ENCODE measurements around the gene AXIN1. TPM values are rescaled to one million over a fixed set of nuclear protein-coding genes. Genes with fewer than 3 reads are reported as not detected.
A peak's percentile ranks its signal among the peaks of the same experiment; 100 is the strongest.
"Not testable (repeated sequence)": the region's sequence is repeated elsewhere in the genome, so short reads cannot be mapped to it uniquely, and the experiment has no call there.

AXIN1 gene
- total and polyA plus RNA-seq, 5 donors from 2014 or later: 1.1 to 45.2 (median 1.7) TPM

DNA sequence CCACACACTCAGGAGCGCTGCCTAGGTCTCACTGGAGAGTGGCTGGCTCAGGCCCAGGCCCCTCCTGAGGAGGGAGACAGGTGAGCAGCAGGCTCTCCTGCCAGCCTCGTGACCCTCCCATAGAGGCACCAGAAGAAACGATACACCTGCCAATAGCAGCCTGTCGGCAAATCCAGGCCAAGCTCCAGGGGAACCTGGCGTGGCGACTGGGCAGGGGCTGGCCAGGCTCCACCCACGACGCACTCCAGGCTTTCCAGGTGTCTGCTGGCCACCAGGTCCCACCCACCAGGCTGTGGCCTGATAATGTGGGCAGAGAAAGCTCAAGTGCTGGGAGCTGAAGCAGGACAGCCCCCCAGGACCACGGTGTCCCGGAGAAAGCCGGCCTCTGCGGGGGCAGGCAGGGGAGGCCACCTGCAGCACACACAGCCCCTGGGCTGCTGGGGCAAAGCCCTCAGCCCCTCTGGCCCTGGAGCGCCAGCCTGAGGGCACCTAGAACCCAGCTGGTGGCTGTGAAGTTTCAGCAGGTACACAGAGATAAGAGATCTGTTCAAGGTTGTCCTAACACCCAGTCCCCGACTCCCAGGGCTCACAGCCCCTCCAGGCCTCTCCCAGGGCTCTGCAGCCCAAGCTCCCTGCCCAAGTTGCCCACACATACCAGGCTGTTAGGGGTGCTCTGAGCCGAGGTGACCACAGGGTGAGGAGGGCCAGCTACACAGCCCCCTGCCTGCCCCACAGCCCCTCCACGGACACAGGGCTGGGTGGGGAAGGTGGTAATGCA lies 26.8 kb upstream of the AXIN1 start:
- Mint-ChIP-seq H3K4me1 (peaks cover 5 to 27% (median 5%) of the 10 kb centered on the region in 4 donors), H3K36me3 (no peaks in the 10 kb centered on the region), H3K9me3 (no peaks in the 10 kb centered on the region), H3K27me3 (no peaks in the 10 kb centered on the region), H3K27ac (peak overlapping the region in 2 of 3 donors; percentile 31 to 77), H3K4me3 (peak overlapping the region in 3 of 4 donors; percentile 84 to 92 (median 85))
- ATAC-seq (ENCODE audit: low read depth in 2 of 2): no peak
- H3K4me1 ChIP-seq (ENCODE audit: control insufficient read depth, insufficient read depth, low read length, poor library complexity, severe bottlenecking): peaks cover 38% of the 10 kb centered on the region
- peaks cover 5% of the 10 kb centered on the region for H3K36me3 ChIP-seq (ENCODE audit: control insufficient read depth, insufficient read depth, low read length)
- no peak for DNase-seq
- no peaks in the 10 kb centered on the region for H3K9me3 ChIP-seq (ENCODE audit: control insufficient read depth in 2 of 2, low read length in 2 of 2)
- peak overlapping the region; percentile 41 for H3K27ac ChIP-seq (ENCODE audit: insufficient read depth, low read length, poor library complexity, severe bottlenecking)
- no peak overlapping the region for H3K4me3 ChIP-seq (ENCODE audit: low read depth, low read length)
- no peaks in the 10 kb centered on the region for H3K27me3 ChIP-seq (ENCODE audit: control insufficient read depth, insufficient read depth, low read length)

DNA sequence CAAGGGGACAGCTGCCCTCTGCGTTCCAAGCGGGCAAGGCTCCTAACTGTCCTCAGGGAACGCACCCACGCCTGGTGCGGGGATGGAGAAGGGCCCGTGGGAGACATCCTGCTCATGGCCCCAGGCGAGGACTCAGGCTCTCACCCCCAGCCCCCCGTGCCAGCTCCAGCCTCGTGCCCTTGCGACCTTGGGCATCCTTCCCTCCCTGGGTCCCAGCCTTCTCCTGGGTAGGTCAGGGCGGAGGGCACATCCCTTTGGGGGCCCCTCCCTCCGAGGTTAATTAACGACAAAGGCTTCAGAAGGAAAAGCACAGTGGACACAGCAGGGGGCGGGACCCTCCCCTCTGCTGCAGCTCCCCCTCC lies 26.3 kb upstream of the AXIN1 start:
- Mint-ChIP-seq H3K4me1 (peaks cover 5 to 23% (median 5%) of the 10 kb centered on the region in 4 donors), H3K9me3 (no peaks in the 10 kb centered on the region), H3K27me3 (no peaks in the 10 kb centered on the region), H3K36me3 (no peaks in the 10 kb centered on the region), H3K4me3 (peak overlapping the region in 2 of 4 donors; percentile 28 to 92), H3K27ac (peak overlapping the region in 1 of 3 donors; percentile 25)
- no peak for DNase-seq
- Histone ChIP-seq H3K27me3 (ENCODE audit: control insufficient read depth, insufficient read depth, low read length) (no peaks in the 10 kb centered on the region), H3K9me3 (ENCODE audit: control insufficient read depth in 2 of 2, low read length in 2 of 2) (no peaks in the 10 kb centered on the region), H3K36me3 (ENCODE audit: control insufficient read depth, insufficient read depth, low read length) (peaks cover 8% of the 10 kb centered on the region), H3K4me3 (ENCODE audit: low read depth, low read length) (no peak overlapping the region), H3K4me1 (ENCODE audit: control insufficient read depth, insufficient read depth, low read length, poor library complexity, severe bottlenecking) (peaks cover 36% of the 10 kb centered on the region), H3K27ac (ENCODE audit: insufficient read depth, low read length, poor library complexity, severe bottlenecking) (peak overlapping the region; percentile 2)
- no peak for ATAC-seq (ENCODE audit: low read depth in 2 of 2)

DNA sequence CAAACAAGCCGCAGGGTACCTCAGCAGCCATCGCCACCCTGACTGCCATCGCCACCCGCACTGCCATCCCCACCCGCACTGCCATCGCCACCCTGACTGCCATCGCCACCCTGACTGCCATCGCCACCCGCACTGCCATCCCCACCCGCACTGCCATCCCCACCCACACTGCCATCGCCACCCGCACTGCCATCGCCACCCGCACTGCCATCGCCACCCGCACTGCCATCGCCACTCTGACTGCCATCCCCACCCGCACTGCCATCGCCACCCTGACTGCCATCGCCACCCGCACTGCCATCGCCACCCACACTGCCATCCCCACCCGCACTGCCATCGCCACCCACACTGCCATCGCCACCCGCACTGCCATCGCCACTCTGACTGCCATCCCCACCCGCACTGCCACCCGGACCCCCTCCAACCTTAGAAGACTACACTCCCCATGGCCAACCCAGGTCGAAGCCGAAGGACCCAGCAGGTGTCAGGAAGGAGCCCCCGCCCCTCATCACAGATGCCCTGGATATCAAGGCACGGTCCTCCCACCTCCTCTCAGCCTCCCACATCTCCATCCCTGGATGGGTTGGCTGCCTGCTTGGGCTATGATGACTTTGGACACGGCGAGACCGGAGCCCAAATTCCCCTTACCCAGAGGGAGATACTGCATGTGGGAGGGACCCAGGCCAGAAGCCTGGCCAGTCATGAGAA lies 25.7 kb upstream of the AXIN1 start:
- Mint-ChIP-seq H3K4me3 (peak overlapping the region in 2 of 4 donors; percentile 79 to 92), H3K4me1 (peaks cover 2 to 22% (median 5%) of the 10 kb centered on the region in 4 donors)
- H3K36me3 ChIP-seq (ENCODE audit: control insufficient read depth, insufficient read depth, low read length); H3K9me3 Mint-ChIP-seq; H3K27ac Mint-ChIP-seq; DNase-seq; H3K27ac ChIP-seq (ENCODE audit: insufficient read depth, low read length, poor library complexity, severe bottlenecking); H3K4me3 ChIP-seq (ENCODE audit: low read depth, low read length); H3K36me3 Mint-ChIP-seq; H3K9me3 ChIP-seq (ENCODE audit: control insufficient read depth in 2 of 2, low read length in 2 of 2); ATAC-seq (ENCODE audit: low read depth in 2 of 2); H3K27me3 Mint-ChIP-seq; H3K27me3 ChIP-seq (ENCODE audit: control insufficient read depth, insufficient read depth, low read length): not testable (repeated sequence)
- peaks cover 31% of the 10 kb centered on the region for H3K4me1 ChIP-seq (ENCODE audit: control insufficient read depth, insufficient read depth, low read length, poor library complexity, severe bottlenecking)

DNA sequence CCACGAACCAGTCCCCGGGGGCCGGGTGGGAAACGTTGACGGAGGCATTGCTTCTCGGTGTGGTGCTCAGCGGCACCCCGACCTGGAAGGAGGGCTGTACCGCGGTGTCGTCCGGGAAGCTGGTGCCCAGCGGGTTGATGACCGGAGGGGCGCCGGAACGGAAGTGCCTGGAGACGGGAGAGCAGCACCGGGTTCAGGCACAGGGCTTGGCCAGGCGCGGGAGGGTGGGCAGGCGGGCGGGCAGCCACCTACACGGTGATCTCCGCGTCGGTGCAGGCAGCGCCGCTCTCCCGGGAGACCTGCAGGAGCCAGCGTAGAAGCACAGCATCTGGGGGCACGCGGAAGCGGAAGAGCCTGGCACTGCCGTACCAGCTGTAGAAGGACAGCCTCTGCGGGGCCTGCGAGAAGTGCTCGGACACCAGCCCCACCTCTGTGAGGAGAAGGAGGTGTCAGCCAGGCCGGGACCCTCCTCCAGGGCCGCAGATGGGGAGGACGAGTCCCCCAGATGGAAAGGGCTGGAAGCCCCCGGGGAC lies 25.0 kb upstream of the AXIN1 start:
- Histone ChIP-seq H3K4me3 (ENCODE audit: low read depth, low read length) (no peak overlapping the region), H3K27me3 (ENCODE audit: control insufficient read depth, insufficient read depth, low read length) (no peaks in the 10 kb centered on the region), H3K4me1 (ENCODE audit: control insufficient read depth, insufficient read depth, low read length, poor library complexity, severe bottlenecking) (peaks cover 23% of the 10 kb centered on the region), H3K27ac (ENCODE audit: insufficient read depth, low read length, poor library complexity, severe bottlenecking) (no peak overlapping the region), H3K9me3 (ENCODE audit: control insufficient read depth in 2 of 2, low read length in 2 of 2) (no peaks in the 10 kb centered on the region), H3K36me3 (ENCODE audit: control insufficient read depth, insufficient read depth, low read length) (peaks cover 8% of the 10 kb centered on the region)
- peaks cover 3% of the 10 kb centered on the region for H3K36me3 Mint-ChIP-seq
- no peak overlapping the region for H3K27ac Mint-ChIP-seq
- no peaks in the 10 kb centered on the region for H3K27me3 Mint-ChIP-seq
- H3K4me3 Mint-ChIP-seq: no peak overlapping the region
- no peaks in the 10 kb centered on the region for H3K9me3 Mint-ChIP-seq
- H3K4me1 Mint-ChIP-seq: peaks cover 0 to 14% (median 3%) of the 10 kb centered on the region in 4 donors
- DNase-seq (no peak), ATAC-seq (ENCODE audit: low read depth in 2 of 2) (no peak)

DNA sequence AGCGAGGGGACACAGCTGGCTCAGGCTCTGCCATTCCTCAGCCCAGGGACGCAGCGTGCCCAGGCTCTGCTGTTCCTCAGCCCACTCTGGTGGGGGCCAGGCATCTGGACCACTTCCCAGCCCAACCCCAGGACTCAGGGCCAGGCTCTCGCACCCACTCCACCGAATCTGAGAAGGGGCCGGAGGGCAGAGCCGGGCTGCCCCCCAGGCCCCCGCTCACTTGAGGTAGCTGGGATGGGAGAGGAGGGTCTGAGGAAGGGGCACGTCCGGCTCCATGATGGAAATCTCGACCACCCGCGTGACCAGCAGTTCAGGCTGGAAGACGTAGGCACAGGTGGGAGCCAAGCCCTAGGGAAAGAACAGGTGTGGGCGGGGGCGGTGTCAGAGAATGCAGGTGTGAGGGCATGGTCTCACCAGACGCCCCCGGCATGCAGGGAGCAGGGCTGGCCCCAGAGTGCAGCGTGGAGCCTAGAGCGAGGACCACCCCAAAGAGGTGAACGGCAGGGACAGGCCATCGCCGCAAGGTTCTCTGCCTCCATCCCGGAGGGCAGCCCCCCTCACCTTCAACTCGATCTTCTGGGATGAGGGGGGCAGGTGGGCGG lies 24.4 kb upstream of the AXIN1 start:
- H3K36me3 Mint-ChIP-seq: peaks cover 3% of the 10 kb centered on the region
- peaks cover 0 to 13% (median 2%) of the 10 kb centered on the region in 4 donors for H3K4me1 Mint-ChIP-seq
- Histone ChIP-seq H3K27ac (ENCODE audit: insufficient read depth, low read length, poor library complexity, severe bottlenecking) (no peak overlapping the region), H3K4me1 (ENCODE audit: control insufficient read depth, insufficient read depth, low read length, poor library complexity, severe bottlenecking) (peaks cover 19% of the 10 kb centered on the region), H3K9me3 (ENCODE audit: control insufficient read depth in 2 of 2, low read length in 2 of 2) (no peaks in the 10 kb centered on the region), H3K27me3 (ENCODE audit: control insufficient read depth, insufficient read depth, low read length) (no peaks in the 10 kb centered on the region), H3K4me3 (ENCODE audit: low read depth, low read length) (no peak overlapping the region), H3K36me3 (ENCODE audit: control insufficient read depth, insufficient read depth, low read length) (peaks cover 8% of the 10 kb centered on the region)
- no peaks in the 10 kb centered on the region for H3K9me3 Mint-ChIP-seq
- H3K27me3 Mint-ChIP-seq: no peaks in the 10 kb centered on the region
- no peak overlapping the region for H3K27ac Mint-ChIP-seq
- no peak for DNase-seq
- ATAC-seq (ENCODE audit: low read depth in 2 of 2): no peak
- no peak overlapping the region for H3K4me3 Mint-ChIP-seq

DNA sequence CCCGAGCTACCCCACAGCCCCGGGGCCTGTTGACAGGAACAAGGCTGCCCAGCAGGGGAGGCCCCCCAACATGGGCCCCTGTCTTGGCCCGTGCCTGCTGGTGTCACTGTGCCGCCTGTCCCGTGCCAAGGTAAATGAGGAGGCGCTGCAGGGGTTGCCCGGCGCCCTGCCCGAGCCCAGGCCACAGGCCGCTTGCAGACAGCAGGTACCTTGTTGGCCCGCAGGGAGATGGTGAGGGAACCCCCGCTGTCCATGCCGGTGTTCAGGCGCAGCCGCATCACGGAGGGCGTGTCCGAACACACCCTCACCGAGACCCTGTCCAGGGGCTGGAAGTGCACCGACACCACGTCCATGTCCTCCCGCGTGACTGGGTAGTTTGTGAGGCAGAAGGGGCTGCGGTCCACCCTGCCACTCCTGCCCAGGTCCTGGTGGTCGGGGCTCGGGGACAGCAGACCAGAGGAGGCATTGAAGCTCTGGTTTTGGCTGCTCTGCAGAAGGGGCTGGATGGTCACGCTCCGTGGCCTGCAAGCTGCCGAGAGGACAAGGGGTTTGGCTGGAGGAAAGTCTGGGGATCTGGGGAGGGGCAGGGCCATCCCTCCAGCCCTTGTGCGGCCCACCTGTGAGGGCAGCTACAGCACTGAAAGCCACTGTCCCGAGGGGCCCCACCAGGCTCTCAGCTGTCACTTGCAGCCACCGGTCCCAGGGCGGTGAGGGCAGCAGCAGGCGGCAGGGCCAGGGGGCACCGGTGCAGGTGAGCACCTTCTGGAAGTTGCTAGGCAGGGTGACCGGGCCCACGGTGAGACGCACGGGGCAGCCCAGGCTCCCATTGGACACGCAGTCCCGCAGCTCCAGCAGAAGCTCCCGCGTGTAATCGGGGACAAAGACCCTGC lies 23.6 kb upstream of the AXIN1 start:
- Histone ChIP-seq H3K27me3 (ENCODE audit: control insufficient read depth, insufficient read depth, low read length) (no peaks in the 10 kb centered on the region), H3K9me3 (ENCODE audit: control insufficient read depth in 2 of 2, low read length in 2 of 2) (no peaks in the 10 kb centered on the region), H3K36me3 (ENCODE audit: control insufficient read depth, insufficient read depth, low read length) (peaks cover 8% of the 10 kb centered on the region), H3K27ac (ENCODE audit: insufficient read depth, low read length, poor library complexity, severe bottlenecking) (no peak overlapping the region), H3K4me1 (ENCODE audit: control insufficient read depth, insufficient read depth, low read length, poor library complexity, severe bottlenecking) (peaks cover 19% of the 10 kb centered on the region), H3K4me3 (ENCODE audit: low read depth, low read length) (no peak overlapping the region)
- ATAC-seq (ENCODE audit: low read depth in 2 of 2) (no peak), DNase-seq (no peak)
- peaks cover 3% of the 10 kb centered on the region for H3K36me3 Mint-ChIP-seq
- peak overlapping the region in 1 of 4 donors; percentile 43 for H3K4me3 Mint-ChIP-seq
- H3K27me3 Mint-ChIP-seq: no peaks in the 10 kb centered on the region
- peaks cover 0 to 14% (median 2%) of the 10 kb centered on the region in 4 donors for H3K4me1 Mint-ChIP-seq
- no peak overlapping the region for H3K27ac Mint-ChIP-seq
- H3K9me3 Mint-ChIP-seq: no peaks in the 10 kb centered on the region

DNA sequence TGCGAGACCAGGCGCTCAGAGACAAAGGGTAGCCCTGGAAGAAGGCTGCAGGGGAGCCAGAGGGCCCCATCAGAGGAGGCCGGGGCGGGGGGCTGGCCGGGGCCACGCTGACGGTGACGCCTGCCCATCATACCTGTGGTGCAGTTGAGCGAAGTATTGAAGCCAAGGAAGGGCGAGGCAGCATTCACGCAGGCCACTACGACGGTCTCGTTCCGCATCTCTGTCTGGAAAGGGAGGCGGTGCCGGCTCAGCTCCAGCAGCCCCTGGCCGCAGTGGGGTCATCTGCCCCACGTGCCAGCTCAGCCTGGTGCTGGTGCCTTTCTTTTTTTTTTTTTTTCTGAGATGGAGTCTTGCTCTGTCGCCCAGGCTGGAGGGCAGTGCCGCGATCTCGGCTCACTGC lies 22.7 kb upstream of the AXIN1 start:
- Mint-ChIP-seq H3K9me3 (no peaks in the 10 kb centered on the region), H3K4me1 (peaks cover 0 to 18% (median 7%) of the 10 kb centered on the region in 4 donors), H3K36me3 (peaks cover 8% of the 10 kb centered on the region), H3K4me3 (no peak overlapping the region), H3K27me3 (no peaks in the 10 kb centered on the region), H3K27ac (peak overlapping the region in 1 of 3 donors; percentile 60)
- Histone ChIP-seq H3K9me3 (ENCODE audit: control insufficient read depth in 2 of 2, low read length in 2 of 2) (no peaks in the 10 kb centered on the region), H3K36me3 (ENCODE audit: control insufficient read depth, insufficient read depth, low read length) (peaks cover 8% of the 10 kb centered on the region), H3K4me1 (ENCODE audit: control insufficient read depth, insufficient read depth, low read length, poor library complexity, severe bottlenecking) (peaks cover 17% of the 10 kb centered on the region), H3K27ac (ENCODE audit: insufficient read depth, low read length, poor library complexity, severe bottlenecking) (no peak overlapping the region), H3K4me3 (ENCODE audit: low read depth, low read length) (no peak overlapping the region), H3K27me3 (ENCODE audit: control insufficient read depth, insufficient read depth, low read length) (no peaks in the 10 kb centered on the region)
- ATAC-seq (ENCODE audit: low read depth in 2 of 2) (no peak), DNase-seq (no peak)
